IMR-90 (cell line): ENCODE results near the gene CNTLN. TPM values are rescaled to one million over a fixed set of nuclear protein-coding genes. Genes with fewer than 3 reads are reported as not detected.

Experiments
- ATAC-seq: fragments of 200-7000 bp; cut with Tn5 transposase; 2 replicates; pipeline ENCODE4 v1.9.1; 2020; ENCODE audit warnings: low read depth, mild to moderate bottlenecking, moderate library complexity
- BruUV-seq: library from RNA; stranded (reverse); fragments of 400-500 nt; replicated peaks from 2 replicates; lab custom pipeline; 2021; lab: Mats Ljungman, UMichigan
- CTCF ChIA-PET: fragments of 300-600 bp; formaldehyde crosslinking; extraction: SDS; loops from one replicate; lab custom pipeline; 2021; ENCODE audit warnings: antibody characterized with exemption; lab: Yijun Ruan, JAX
- POLR2A ChIA-PET: fragments of 300-600 bp; sonication (Branson Sonifier 250); formaldehyde crosslinking; loops from one replicate; lab custom pipeline; 2022; ENCODE audit warnings: antibody characterized with exemption; ENCODE audit not compliant: unreplicated experiment; lab: Charles Lee
- DNase-seq: peaks from one replicate; pipeline ENCODE4 v3.0.0; 2013
- H2AFZ ChIP-seq: replicated peaks from 2 replicates; pipeline ENCODE3; 2013; ENCODE audit warnings: low read length, mild to moderate bottlenecking; ENCODE audit not compliant: poor library complexity
- H2AK5ac ChIP-seq: 2 replicates; pipeline ENCODE4 v1.6.1; 2013; ENCODE audit warnings: low read depth, low read length, inconsistent platforms
- H2AK9ac ChIP-seq: replicated peaks from 2 replicates; pipeline ENCODE3; 2013; ENCODE audit warnings: mild to moderate bottlenecking, low read depth, low read length, moderate library complexity; ENCODE audit not compliant: poor library complexity
- H2BK120ac ChIP-seq: 2 replicates; pipeline ENCODE4 v1.6.1; 2013; ENCODE audit warnings: low read depth, low read length, inconsistent platforms
- H2BK15ac ChIP-seq: 3 replicates; pipeline ENCODE4 v1.6.1; 2013; ENCODE audit warnings: low read depth, low read length, inconsistent platforms
- H2BK20ac ChIP-seq: 2 replicates; pipeline ENCODE4 v1.6.1; 2013; ENCODE audit warnings: low read depth, mild to moderate bottlenecking, inconsistent platforms, low read length, moderate library complexity
- H2BK5ac ChIP-seq: 2 replicates; pipeline ENCODE4 v1.6.1; 2013; ENCODE audit warnings: mild to moderate bottlenecking, low read depth, low read length, inconsistent platforms; ENCODE audit not compliant: poor library complexity, severe bottlenecking
- H3K14ac ChIP-seq: replicated peaks from 2 replicates; pipeline ENCODE4 v1.6.1; 2013; ENCODE audit warnings: low read depth, low read length, inconsistent platforms
- H3K18ac ChIP-seq: 2 replicates; pipeline ENCODE4 v1.6.1; 2013; ENCODE audit warnings: low read depth, low read length, control low read depth
- H3K23ac ChIP-seq: 2 replicates; pipeline ENCODE4 v1.6.1; 2013; ENCODE audit warnings: low read depth, low read length, inconsistent platforms
- H3K27ac ChIP-seq: 2 replicates; pipeline ENCODE4 v1.5.1; 2013; ENCODE audit warnings: mild to moderate bottlenecking, control low read depth, low read length; ENCODE audit not compliant: insufficient read depth
- H3K27me3 ChIP-seq: 2 replicates; pipeline ENCODE4 v1.6.1; 2013; ENCODE audit warnings: low read length; ENCODE audit not compliant: control insufficient read depth, insufficient read depth
- H3K36me3 ChIP-seq: 2 replicates; pipeline ENCODE4 v1.6.1; 2013; ENCODE audit warnings: low read length, mixed read lengths; ENCODE audit not compliant: control insufficient read depth, insufficient read depth
- H3K4ac ChIP-seq: 2 replicates; pipeline ENCODE4 v1.6.1; 2013; ENCODE audit warnings: low read depth, low read length, inconsistent platforms
- H3K4me1 ChIP-seq: 2 replicates; pipeline ENCODE4 v1.6.1; 2013; ENCODE audit warnings: low read length, mixed read lengths; ENCODE audit not compliant: control insufficient read depth, insufficient read depth
- H3K4me2 ChIP-seq: 2 replicates; pipeline ENCODE4 v1.6.1; 2013; ENCODE audit warnings: low read depth, mild to moderate bottlenecking, control low read depth, low read length, moderate library complexity
- H3K4me3 ChIP-seq: 2 replicates; pipeline ENCODE4 v1.5.1; 2013; ENCODE audit warnings: low read depth, mild to moderate bottlenecking, control low read depth, low read length, moderate library complexity; ENCODE audit not compliant: insufficient read depth
- H3K56ac ChIP-seq: 2 replicates; pipeline ENCODE4 v1.6.1; 2013; ENCODE audit warnings: low read length, inconsistent platforms; ENCODE audit not compliant: insufficient read depth; ENCODE audit errors: extremely low read depth
- H3K79me1 ChIP-seq, 2 experiments: 2 replicates each; pipeline ENCODE4 v1.6.1; 2013; ENCODE audit warnings: low read length in 2 of 2, inconsistent platforms in 1 of 2, low read depth in 1 of 2
- H3K9ac ChIP-seq: 2 replicates; pipeline ENCODE4 v1.6.1; 2013; ENCODE audit warnings: low read depth, low read length, control low read depth
- H3K9me1 ChIP-seq: 2 replicates; pipeline ENCODE4 v1.6.1; 2013; ENCODE audit warnings: low read length, inconsistent platforms; ENCODE audit not compliant: insufficient read depth
- H3K9me3 ChIP-seq: 2 replicates; pipeline ENCODE4 v1.6.1; 2013; ENCODE audit warnings: low read length; ENCODE audit not compliant: control insufficient read depth, insufficient read depth
- H4K20me1 ChIP-seq: 2 replicates; pipeline ENCODE4 v1.6.1; 2013; ENCODE audit warnings: low read length, inconsistent platforms; ENCODE audit not compliant: insufficient read depth
- H4K5ac ChIP-seq: 2 replicates; pipeline ENCODE4 v1.6.1; 2013; ENCODE audit warnings: mild to moderate bottlenecking, low read depth, low read length, control low read depth
- H4K8ac ChIP-seq, 2 experiments: 2 replicates each; pipeline ENCODE4 v1.6.1; 2013; ENCODE audit warnings: low read depth in 2 of 2, low read length in 2 of 2, control low read depth in 1 of 2, inconsistent platforms in 1 of 2
- H4K91ac ChIP-seq: 2 replicates; pipeline ENCODE4 v1.6.1; 2013; ENCODE audit warnings: low read depth, low read length, inconsistent platforms; ENCODE audit not compliant: insufficient read depth
- BHLHE40 ChIP-seq: fragments of 150-350 bp; IDR thresholded peaks from 2 replicates; pipeline ENCODE4 v1.6.1; 2016; ENCODE audit warnings: mild to moderate bottlenecking, low read depth, low read length
- CEBPB ChIP-seq: IDR thresholded peaks from 2 replicates; pipeline ENCODE4 v1.6.1; 2012; ENCODE audit warnings: low read depth, low read length, improper control_type of control experiment
- CHD1 ChIP-seq: IDR thresholded peaks from 2 replicates; pipeline ENCODE4 v1.6.1; 2012; ENCODE audit warnings: low read depth, low read length, improper control_type of control experiment
- FOS ChIP-seq: fragments of 150-350 bp; IDR thresholded peaks from 2 replicates; pipeline ENCODE4 v1.6.1; 2016; ENCODE audit warnings: low read depth, low read length
- MAFK ChIP-seq: IDR thresholded peaks from 2 replicates; pipeline ENCODE4 v1.6.1; 2012; ENCODE audit warnings: low read depth, low read length, improper control_type of control experiment
- MAZ ChIP-seq: IDR thresholded peaks from 2 replicates; pipeline ENCODE4 v1.6.1; 2012; ENCODE audit warnings: low read depth, mild to moderate bottlenecking, low read length, improper control_type of control experiment, moderate library complexity, borderline replicate concordance
- MXI1 ChIP-seq: IDR thresholded peaks from 2 replicates; pipeline ENCODE4 v1.6.1; 2012; ENCODE audit warnings: low read depth, mild to moderate bottlenecking, low read length, moderate library complexity, borderline replicate concordance
- NFE2L2 ChIP-seq: fragments of 150-350 bp; IDR thresholded peaks from 2 replicates; pipeline ENCODE4 v1.6.1; 2016; ENCODE audit warnings: low read depth, mild to moderate bottlenecking, low read length
- POLR2A ChIP-seq: IDR thresholded peaks from 2 replicates; pipeline ENCODE4 v1.6.1; 2012; ENCODE audit warnings: mild to moderate bottlenecking, low read depth, low read length
- RAD21 ChIP-seq: IDR thresholded peaks from 2 replicates; pipeline ENCODE4 v1.6.1; 2012; ENCODE audit warnings: low read length, improper control_type of control experiment
- RCOR1 ChIP-seq: IDR thresholded peaks from 2 replicates; pipeline ENCODE4 v1.6.1; 2012; ENCODE audit warnings: mild to moderate bottlenecking, low read length, improper control_type of control experiment; ENCODE audit not compliant: insufficient replicate concordance
- RFX5 ChIP-seq: IDR thresholded peaks from 2 replicates; pipeline ENCODE4 v1.8.0; 2012; ENCODE audit warnings: low read depth, mild to moderate bottlenecking, low read length, moderate library complexity
- SMC3 ChIP-seq: fragments of 150-350 bp; IDR thresholded peaks from 2 replicates; pipeline ENCODE4 v1.6.1; 2016; ENCODE audit warnings: low read depth, mild to moderate bottlenecking, antibody characterized with exemption, low read length, moderate library complexity
- dilution Hi-C: fragments of 300-500 bp; cut with HindIII; formaldehyde crosslinking; loops from one replicate; pipeline ENCODE4 v1.14.3; 2018; ENCODE audit warnings: low sequenced_read_pairs; ENCODE audit not compliant: unreplicated experiment
- in situ Hi-C: fragments of 300-500 bp; cut with MboI; formaldehyde crosslinking; loops from 3 replicates; pipeline ENCODE4 v1.14.3; 2019; ENCODE audit warnings: low sequenced_read_pairs, inconsistent platforms, mixed read lengths
- intact Hi-C: fragments of 100-400 bp; cut with micrococcal nuclease; formaldehyde crosslinking; loops from 2 replicates; pipeline ENCODE4 v1.10.0; 2022
- polyA plus RNA-seq, 3 experiments: library from polyadenylated mRNA; depleted of rRNA; stranded (reverse); fragments of >200 nt; gene quantifications; 2 replicates each; pipeline ENCODE4 v1.2.3, GENCODE V29; 2012; ENCODE audit warnings: low replicate concordance in 1 of 3
- total RNA-seq: library from RNA; depleted of rRNA; stranded (reverse); fragments of >200 nt; gene quantifications from 2 replicates; pipeline ENCODE4 v1.2.3, GENCODE V29; 2012
- TF ChIP-seq, protein P1 (sequence below): conservative IDR thresholded peaks from 2 replicates; pipeline ENCODE4 v1.5.1; 2012; ENCODE audit warnings: mild to moderate bottlenecking, low read depth, low read length, improper control_type of control experiment
- TF ChIP-seq, protein P2 (sequence below): fragments of 150-350 bp; IDR thresholded peaks from 2 replicates; pipeline ENCODE4 v1.6.1; 2016; ENCODE audit warnings: low read depth, mild to moderate bottlenecking, low read length, moderate library complexity, borderline replicate concordance
- TF ChIP-seq, protein P3 (sequence below): fragments of 150-350 bp; IDR thresholded peaks from 2 replicates; pipeline ENCODE4 v1.6.1; 2017; ENCODE audit warnings: mild to moderate bottlenecking, antibody characterized with exemption, low read length, low read depth

The CNTLN gene
- total and polyA plus RNA-seq, 2 of the 4 experiments (the other 2 are of a cell fraction), result 3.8 to 5.9 TPM

DNA sequence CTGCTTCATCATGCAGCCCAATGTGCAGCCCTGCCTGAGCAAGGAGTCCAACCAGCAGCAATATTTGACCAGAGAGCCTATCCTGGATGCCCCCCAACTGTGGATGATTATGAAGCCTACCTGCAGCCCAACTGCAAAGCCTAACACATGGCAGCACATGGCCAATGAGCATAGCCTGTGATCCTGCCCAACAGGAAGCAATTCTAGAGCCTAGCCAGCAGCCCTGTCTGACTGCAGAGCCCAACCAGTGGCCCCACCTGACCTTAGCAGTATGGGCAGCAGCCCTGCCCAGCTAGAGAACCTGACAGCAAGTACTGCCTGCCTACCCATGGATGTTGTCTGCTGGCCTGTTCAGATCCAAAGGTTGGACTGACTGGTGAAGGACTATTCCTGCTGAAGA is 346.7 kb downstream of the CNTLN start:
- H3K23ac ChIP-seq, result no peak overlapping the region
- no peaks in the 10 kb centered on the region for H3K9me3 ChIP-seq

More for the DNA sequence above, 346.7 kb downstream of the CNTLN start:
- H3K36me3 ChIP-seq, result no peaks in the 10 kb centered on the region
- in situ Hi-C loops, result no loop called here
- H3K14ac ChIP-seq, result no peak overlapping the region
- H4K8ac ChIP-seq, result no peak overlapping the region
- no peaks in the 10 kb centered on the region for H3K4me1 ChIP-seq
- TF ChIP-seq MAZ (no peak), RFX5 (no peak), RAD21 (no peak), POLR2A (no peak), MXI1 (no peak), CEBPB (no peak), MAFK (no peak), SMC3 (no peak), RCOR1 (no peak), NFE2L2 (no peak), CHD1 (no peak), FOS (no peak), BHLHE40 (no peak)
- TF ChIP-seq, protein P1, sequence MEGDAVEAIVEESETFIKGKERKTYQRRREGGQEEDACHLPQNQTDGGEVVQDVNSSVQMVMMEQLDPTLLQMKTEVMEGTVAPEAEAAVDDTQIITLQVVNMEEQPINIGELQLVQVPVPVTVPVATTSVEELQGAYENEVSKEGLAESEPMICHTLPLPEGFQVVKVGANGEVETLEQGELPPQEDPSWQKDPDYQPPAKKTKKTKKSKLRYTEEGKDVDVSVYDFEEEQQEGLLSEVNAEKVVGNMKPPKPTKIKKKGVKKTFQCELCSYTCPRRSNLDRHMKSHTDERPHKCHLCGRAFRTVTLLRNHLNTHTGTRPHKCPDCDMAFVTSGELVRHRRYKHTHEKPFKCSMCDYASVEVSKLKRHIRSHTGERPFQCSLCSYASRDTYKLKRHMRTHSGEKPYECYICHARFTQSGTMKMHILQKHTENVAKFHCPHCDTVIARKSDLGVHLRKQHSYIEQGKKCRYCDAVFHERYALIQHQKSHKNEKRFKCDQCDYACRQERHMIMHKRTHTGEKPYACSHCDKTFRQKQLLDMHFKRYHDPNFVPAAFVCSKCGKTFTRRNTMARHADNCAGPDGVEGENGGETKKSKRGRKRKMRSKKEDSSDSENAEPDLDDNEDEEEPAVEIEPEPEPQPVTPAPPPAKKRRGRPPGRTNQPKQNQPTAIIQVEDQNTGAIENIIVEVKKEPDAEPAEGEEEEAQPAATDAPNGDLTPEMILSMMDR, result no peak
- TF ChIP-seq, protein P2, sequence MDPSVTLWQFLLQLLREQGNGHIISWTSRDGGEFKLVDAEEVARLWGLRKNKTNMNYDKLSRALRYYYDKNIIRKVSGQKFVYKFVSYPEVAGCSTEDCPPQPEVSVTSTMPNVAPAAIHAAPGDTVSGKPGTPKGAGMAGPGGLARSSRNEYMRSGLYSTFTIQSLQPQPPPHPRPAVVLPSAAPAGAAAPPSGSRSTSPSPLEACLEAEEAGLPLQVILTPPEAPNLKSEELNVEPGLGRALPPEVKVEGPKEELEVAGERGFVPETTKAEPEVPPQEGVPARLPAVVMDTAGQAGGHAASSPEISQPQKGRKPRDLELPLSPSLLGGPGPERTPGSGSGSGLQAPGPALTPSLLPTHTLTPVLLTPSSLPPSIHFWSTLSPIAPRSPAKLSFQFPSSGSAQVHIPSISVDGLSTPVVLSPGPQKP, result no peak
- TF ChIP-seq, protein P3, sequence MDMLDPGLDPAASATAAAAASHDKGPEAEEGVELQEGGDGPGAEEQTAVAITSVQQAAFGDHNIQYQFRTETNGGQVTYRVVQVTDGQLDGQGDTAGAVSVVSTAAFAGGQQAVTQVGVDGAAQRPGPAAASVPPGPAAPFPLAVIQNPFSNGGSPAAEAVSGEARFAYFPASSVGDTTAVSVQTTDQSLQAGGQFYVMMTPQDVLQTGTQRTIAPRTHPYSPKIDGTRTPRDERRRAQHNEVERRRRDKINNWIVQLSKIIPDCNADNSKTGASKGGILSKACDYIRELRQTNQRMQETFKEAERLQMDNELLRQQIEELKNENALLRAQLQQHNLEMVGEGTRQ, result no peak
- no peak overlapping the region for H2BK120ac ChIP-seq
- H4K91ac ChIP-seq, result no peak overlapping the region
- H2AK9ac ChIP-seq, result no peak overlapping the region
- H2BK15ac ChIP-seq, result no peak overlapping the region
- H3K27ac ChIP-seq, result no peak overlapping the region
- H3K9me1 ChIP-seq, result peaks cover 4% of the 10 kb centered on the region; the same call in 1 of the 2 replicates
- no peak overlapping the region for H2BK20ac ChIP-seq
- no peak for DNase-seq
- no peaks in the 10 kb centered on the region for H4K20me1 ChIP-seq
- POLR2A ChIA-PET, result no interaction called here
- H2AK5ac ChIP-seq, result no peak overlapping the region
- no peak overlapping the region for H4K5ac ChIP-seq
- intact Hi-C loops, result no loop called here
- no peak overlapping the region for H3K4me2 ChIP-seq
- H2AFZ ChIP-seq, result no peak overlapping the region
- no peaks in the 10 kb centered on the region for H3K79me1 ChIP-seq
- dilution Hi-C loops, result no loop called here
- no peak overlapping the region for H3K4me3 ChIP-seq
- no TSS peak for BruUV-seq
- no peak overlapping the region for H3K4ac ChIP-seq
- H2BK5ac ChIP-seq, result no peak overlapping the region
- CTCF ChIA-PET, result no interaction called here
- no peaks in the 10 kb centered on the region for H3K27me3 ChIP-seq
- H3K9ac ChIP-seq, result no peak overlapping the region
- H3K56ac ChIP-seq, result no peak overlapping the region
- ATAC-seq, result no peak
- H3K18ac ChIP-seq, result no peak overlapping the region
